Esophagus muscularis mucosa (tissue), 4 donors: Measurements from ENCODE around the gene LAMB1. TPM values are rescaled to one million over a fixed set of nuclear protein-coding genes. Genes with fewer than 3 reads are reported as not detected.
A peak's percentile ranks its signal among the peaks of the same experiment; 100 is the strongest.

Experiments
- DNase-seq: peaks from one replicate; pipeline ENCODE4 v3.0.0-alpha.2; 2017; ENCODE audit errors: extremely low spot score
- H3K27ac ChIP-seq, 4 donors: fragments of 200-600 bp; sonication (generic); replicated peaks in 1 of 4; 1 replicate in 3 of 4; 2 replicates in 1 of 4; pipeline ENCODE4 v1.5.1; 2016 to 2019; ENCODE audit warnings: mild to moderate bottlenecking in 1 of 4
- H3K27me3 ChIP-seq, 4 donors: fragments of 200-600 bp; sonication (generic); one replicate each; pipeline versions ENCODE4 v1.5.1 to v1.6.0; 2016 to 2019
- H3K36me3 ChIP-seq, 4 donors: fragments of 200-600 bp; sonication (generic); one replicate each; pipeline ENCODE4 v1.5.1; 2016 to 2019
- H3K4me1 ChIP-seq, 4 donors: fragments of 200-600 bp; sonication (generic); one replicate each; pipeline ENCODE4 v1.5.1; 2016 to 2019
- H3K4me3 ChIP-seq, 4 donors: fragments of 200-600 bp; sonication (generic); 1 replicate in 2 of 4; 2 replicates in 2 of 4; pipeline ENCODE4 v1.5.1; 2016 to 2019; ENCODE audit warnings: mild to moderate bottlenecking in 4 of 4, moderate library complexity in 1 of 4
- H3K9me3 ChIP-seq, 4 donors: fragments of 200-600 bp; sonication (generic); 1 replicate in 3 of 4; 2 replicates in 1 of 4; pipeline ENCODE4 v1.5.1; 2016 to 2019
- CTCF ChIP-seq, 3 experiments: fragments of 200-600 bp in 2 of 3; fragments of 450-650 bp in 1 of 3; sonication (generic) in 2 of 3; IDR thresholded peaks; one replicate each; pipeline ENCODE4 v1.5.1; 2017 to 2019; ENCODE audit warnings: antibody characterized with exemption in 3 of 3, mild to moderate bottlenecking in 2 of 3, moderate library complexity in 1 of 3
- EP300 ChIP-seq: sonication (generic); formaldehyde crosslinking; IDR thresholded peaks from one replicate; pipeline ENCODE4 v1.6.1; 2017; ENCODE audit warnings: antibody characterized with exemption
- POLR2A ChIP-seq: fragments of 450-650 bp; IDR thresholded peaks from one replicate; pipeline ENCODE4 v1.6.1; 2017; ENCODE audit warnings: antibody characterized with exemption, moderate library complexity, mild to moderate bottlenecking, low read depth
- POLR2AphosphoS5 ChIP-seq, 2 donors: sonication (generic); formaldehyde crosslinking; IDR thresholded peaks; one replicate each; pipeline ENCODE4 v1.6.1; 2017; ENCODE audit warnings: antibody characterized with exemption in 2 of 2
- WGBS: methylation state at CpG from one replicate; pipeline ENCODE4 v1.1.5; 2018; 5-methylcytosine and 5-hydroxymethylcytosine counted together
- intact Hi-C: fragments of 100-400 bp; cut with DNase I; formaldehyde crosslinking; loops from one replicate; pipeline ENCODE4 v1.15.1; 2023
- total RNA-seq, 4 donors: library from RNA; depleted of rRNA; stranded (reverse); fragments of >200 nt; gene quantifications; one replicate each; pipeline versions ENCODE4 v1.1.0 to v1.2.1, GENCODE V29; 2016

The LAMB1 gene
- total RNA-seq, 4 donors from 2014 or later, result 167 to 240 (median 219) TPM

GRCh38 chr7:107982042-107982840 lies 20.7 kb downstream of the LAMB1 start:
- Histone ChIP-seq H3K4me1 (peaks cover 10 to 73% (median 59%) of the 10 kb centered on the region in 4 donors), H3K27me3 (no peaks in the 10 kb centered on the region), H3K9me3 (no peaks in the 10 kb centered on the region), H3K36me3 (peaks cover 15 to 72% (median 55%) of the 10 kb centered on the region in 4 donors), H3K4me3 (no peak overlapping the region), H3K27ac (peak overlapping the region; percentile 58 to 73 (median 68))
- intact Hi-C loops, result loop anchor here (5.0 kb wide), 1 partner anchor 65 kb away; no protein-coding TSS in a partner anchor
- WGBS, result 54% methylated on average over 9 of the region's 9 CpGs
- TF ChIP-seq POLR2A (no peak), EP300 (no peak), POLR2AphosphoS5 (IDR thresholded peaks at IDR 0.05) (no peak), CTCF (IDR thresholded peaks at IDR 0.05) (no peak)
- DNase-seq, result no peak

GRCh38 chr7:107981466-107981865 lies 21.5 kb downstream of the LAMB1 start:
- intact Hi-C loops, result loop anchor here (5.0 kb wide), 1 partner anchor 64 kb away; no protein-coding TSS in a partner anchor
- no peaks in the 10 kb centered on the region for H3K9me3 ChIP-seq
- no peak for TF ChIP-seq CTCF (IDR thresholded peaks at IDR 0.05)
- no peak for TF ChIP-seq EP300
- no peak for TF ChIP-seq POLR2AphosphoS5 (IDR thresholded peaks at IDR 0.05)
- no peak for TF ChIP-seq POLR2A
- peak overlapping the region; percentile 58 to 73 (median 68) for H3K27ac ChIP-seq
- H3K36me3 ChIP-seq, result peaks cover 11 to 72% (median 55%) of the 10 kb centered on the region in 4 donors
- H3K4me1 ChIP-seq, result peaks cover 10 to 74% (median 58%) of the 10 kb centered on the region in 4 donors
- WGBS, result 66% methylated on average over 4 of the region's 4 CpGs
- H3K4me3 ChIP-seq, result no peak overlapping the region
- DNase-seq, result no peak
- no peaks in the 10 kb centered on the region for H3K27me3 ChIP-seq

GRCh38 chr7:107980671-107981190 lies 22.2 kb downstream of the LAMB1 start:
- Histone ChIP-seq H3K27me3 (no peaks in the 10 kb centered on the region), H3K4me1 (peaks cover 10 to 74% (median 58%) of the 10 kb centered on the region in 4 donors), H3K9me3 (no peaks in the 10 kb centered on the region), H3K4me3 (no peak overlapping the region), H3K27ac (peak overlapping the region; percentile 58 to 73 (median 68)), H3K36me3 (peaks cover 18 to 72% (median 56%) of the 10 kb centered on the region in 4 donors)
- no peak for DNase-seq
- WGBS, result 93% methylated on average over 8 of the region's 8 CpGs
- intact Hi-C loops, result loop anchor here (5.0 kb wide), 1 partner anchor 63 kb away; no protein-coding TSS in a partner anchor
- TF ChIP-seq EP300 (no peak), POLR2AphosphoS5 (IDR thresholded peaks at IDR 0.05) (peak in 1 of 2 donors; percentile 16)

- TF ChIP-seq EP300, result no peak
- TF ChIP-seq POLR2A, result no peak
- TF ChIP-seq POLR2AphosphoS5 (IDR thresholded peaks at IDR 0.05), result no peak
- no peak for TF ChIP-seq CTCF (IDR thresholded peaks at IDR 0.05)
- 92% methylated on average over 3 of the region's 3 CpGs for WGBS
Observed at GRCh38 chr7:107980171-107980570, 22.8 kb downstream of the LAMB1 start.

GRCh38 chr7:107978815-107979408 lies 24.0 kb downstream of the LAMB1 start:
- H3K27me3 ChIP-seq, result no peaks in the 10 kb centered on the region
- peaks cover 15 to 72% (median 52%) of the 10 kb centered on the region in 4 donors for H3K4me1 ChIP-seq
- 84% methylated on average over 5 of the region's 5 CpGs for WGBS
- H3K36me3 ChIP-seq, result peaks cover 18 to 72% (median 52%) of the 10 kb centered on the region in 4 donors
- H3K4me3 ChIP-seq, result no peak overlapping the region
- intact Hi-C loops, result no loop called here
- H3K27ac ChIP-seq, result peak overlapping the region; percentile 6 to 73 (median 39)
- H3K9me3 ChIP-seq, result no peaks in the 10 kb centered on the region
- peak in 1 of 2 donors; percentile 58 for TF ChIP-seq POLR2AphosphoS5 (IDR thresholded peaks at IDR 0.05)
- no peak for TF ChIP-seq CTCF (IDR thresholded peaks at IDR 0.05)
- DNase-seq, result no peak

More at GRCh38 chr7:107980171-107980570, 22.8 kb downstream of the LAMB1 start:
- Histone ChIP-seq H3K4me1 (peaks cover 10 to 74% (median 58%) of the 10 kb centered on the region in 4 donors), H3K27ac (peak overlapping the region; percentile 42 to 73 (median 58)), H3K9me3 (no peaks in the 10 kb centered on the region), H3K27me3 (no peaks in the 10 kb centered on the region), H3K4me3 (no peak overlapping the region), H3K36me3 (peaks cover 19 to 72% (median 56%) of the 10 kb centered on the region in 4 donors)
- DNase-seq, result no peak
- intact Hi-C loops, result loop anchor here (5.0 kb wide), 1 partner anchor 63 kb away; no protein-coding TSS in a partner anchor
